KMS-11 (cell line): ENCODE results near the gene TMEM92.

Experiments
- H2AFZ ChIP-seq: fragments of 200-600 bp; sonication (generic); 2 replicates; pipeline ENCODE4 v1.6.1; 2016; ENCODE audit warnings: antibody characterized with exemption, mixed run types, low read depth
- H3K27ac ChIP-seq: fragments of 200-600 bp; sonication (generic); 2 replicates; pipeline ENCODE4 v1.6.1; 2016; ENCODE audit warnings: mild to moderate bottlenecking, mixed run types
- H3K27me3 ChIP-seq: fragments of 200-600 bp; sonication (generic); 2 replicates; pipeline ENCODE4 v1.6.1; 2017; ENCODE audit warnings: mild to moderate bottlenecking, low read depth, mixed run types, moderate library complexity; ENCODE audit not compliant: insufficient read depth
- H3K36me3 ChIP-seq: fragments of 200-600 bp; sonication (generic); 2 replicates; pipeline ENCODE4 v1.6.1; 2017; ENCODE audit warnings: mild to moderate bottlenecking, mixed run types; ENCODE audit not compliant: insufficient read depth
- H3K4me1 ChIP-seq: fragments of 200-600 bp; sonication (generic); 2 replicates; pipeline ENCODE4 v1.6.1; 2016; ENCODE audit warnings: mild to moderate bottlenecking, low read depth, mixed run types; ENCODE audit not compliant: poor library complexity, severe bottlenecking
- H3K4me2 ChIP-seq: fragments of 200-600 bp; sonication (generic); 2 replicates; pipeline ENCODE4 v1.7.0; 2016; ENCODE audit warnings: mild to moderate bottlenecking, mixed run types
- H3K4me3 ChIP-seq: fragments of 200-600 bp; sonication (generic); IDR thresholded peaks from 2 replicates; pipeline ENCODE4 v1.6.1; 2017; ENCODE audit warnings: low read depth, low read length, mixed read lengths; ENCODE audit not compliant: insufficient read depth
- H3K79me2 ChIP-seq: fragments of 200-600 bp; sonication (generic); 2 replicates; pipeline ENCODE4 v1.6.1; 2016; ENCODE audit warnings: low read depth, mixed run types; ENCODE audit not compliant: insufficient read depth
- H3K9ac ChIP-seq: fragments of 200-600 bp; sonication (generic); 2 replicates; pipeline ENCODE4 v1.6.1; 2016; ENCODE audit warnings: mild to moderate bottlenecking, mixed run types
- H4K20me1 ChIP-seq: fragments of 200-600 bp; sonication (generic); 2 replicates; pipeline ENCODE4 v1.6.1; 2016; ENCODE audit warnings: mild to moderate bottlenecking, mixed run types; ENCODE audit not compliant: insufficient read depth
- TF ChIP-seq, protein P1 (sequence below): fragments of 200-600 bp; sonication (generic); conservative IDR thresholded peaks from 2 replicates; pipeline ENCODE4 v1.6.1; 2017; ENCODE audit warnings: low read depth, mild to moderate bottlenecking, antibody characterized with exemption, low read length, moderate library complexity, mixed read lengths

TMEM92 gene

DNA sequence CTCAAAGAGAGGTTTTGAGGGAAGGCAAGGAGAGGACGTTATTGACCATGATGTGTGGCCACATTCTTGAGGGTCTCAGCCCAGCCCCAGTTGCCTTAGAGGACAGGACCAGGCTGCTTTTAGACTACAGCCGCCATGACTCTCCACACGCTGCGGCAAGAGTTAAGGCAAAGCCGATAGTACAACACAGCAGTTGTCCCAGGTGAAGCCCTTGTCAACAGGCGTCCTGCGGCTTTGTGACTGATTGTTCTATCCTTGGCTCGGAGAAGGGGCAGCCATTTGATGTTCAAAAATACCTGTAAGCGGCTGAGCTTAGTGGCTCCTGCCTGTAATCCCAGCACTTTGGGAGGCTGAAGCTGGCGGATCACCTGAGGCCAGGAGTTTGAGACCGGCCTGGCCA lies 28.8 kb downstream of the TMEM92 start:
- Histone ChIP-seq H2AFZ (no peak overlapping the region), H3K27ac (no peak overlapping the region), H3K36me3 (no peaks in the 10 kb centered on the region), H3K27me3 (no peaks in the 10 kb centered on the region; the same call in 1 of the 2 replicates), H3K9ac (no peak overlapping the region), H4K20me1 (no peaks in the 10 kb centered on the region), H3K79me2 (no peaks in the 10 kb centered on the region), H3K4me3 (no peak overlapping the region), H3K4me2 (no peak overlapping the region), H3K4me1 (no peaks in the 10 kb centered on the region)
- TF ChIP-seq, protein P1, sequence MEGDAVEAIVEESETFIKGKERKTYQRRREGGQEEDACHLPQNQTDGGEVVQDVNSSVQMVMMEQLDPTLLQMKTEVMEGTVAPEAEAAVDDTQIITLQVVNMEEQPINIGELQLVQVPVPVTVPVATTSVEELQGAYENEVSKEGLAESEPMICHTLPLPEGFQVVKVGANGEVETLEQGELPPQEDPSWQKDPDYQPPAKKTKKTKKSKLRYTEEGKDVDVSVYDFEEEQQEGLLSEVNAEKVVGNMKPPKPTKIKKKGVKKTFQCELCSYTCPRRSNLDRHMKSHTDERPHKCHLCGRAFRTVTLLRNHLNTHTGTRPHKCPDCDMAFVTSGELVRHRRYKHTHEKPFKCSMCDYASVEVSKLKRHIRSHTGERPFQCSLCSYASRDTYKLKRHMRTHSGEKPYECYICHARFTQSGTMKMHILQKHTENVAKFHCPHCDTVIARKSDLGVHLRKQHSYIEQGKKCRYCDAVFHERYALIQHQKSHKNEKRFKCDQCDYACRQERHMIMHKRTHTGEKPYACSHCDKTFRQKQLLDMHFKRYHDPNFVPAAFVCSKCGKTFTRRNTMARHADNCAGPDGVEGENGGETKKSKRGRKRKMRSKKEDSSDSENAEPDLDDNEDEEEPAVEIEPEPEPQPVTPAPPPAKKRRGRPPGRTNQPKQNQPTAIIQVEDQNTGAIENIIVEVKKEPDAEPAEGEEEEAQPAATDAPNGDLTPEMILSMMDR = no peak

DNA sequence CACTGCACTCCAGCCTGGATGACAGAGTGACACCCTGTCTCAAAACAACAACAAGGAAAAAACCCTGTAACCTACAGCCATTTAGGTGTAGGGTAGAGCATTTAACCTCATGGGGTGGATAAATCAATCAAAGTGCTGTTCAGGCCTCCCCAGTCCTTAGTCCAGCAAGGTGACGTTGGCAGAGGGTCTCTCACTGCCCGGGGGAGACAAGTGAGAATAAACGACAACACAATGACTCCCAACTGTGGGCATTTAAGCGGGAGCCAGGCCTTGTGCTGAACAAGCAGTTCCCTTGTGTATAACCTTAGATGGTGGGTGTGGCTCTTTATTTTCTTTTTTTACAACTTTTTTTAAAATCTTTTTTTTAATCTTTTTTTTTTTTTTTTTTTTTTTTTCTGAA lies 29.3 kb downstream of the TMEM92 start:
- no peaks in the 10 kb centered on the region for H3K36me3 ChIP-seq
- H3K9ac ChIP-seq = no peak overlapping the region
- no peak overlapping the region for H3K4me3 ChIP-seq
- no peaks in the 10 kb centered on the region for H3K79me2 ChIP-seq
- TF ChIP-seq, protein P1 = no peak
- no peaks in the 10 kb centered on the region; the same call in 1 of the 2 replicates for H3K27me3 ChIP-seq
- no peaks in the 10 kb centered on the region for H3K4me1 ChIP-seq
- no peak overlapping the region for H3K27ac ChIP-seq
- H2AFZ ChIP-seq = no peak overlapping the region
- no peaks in the 10 kb centered on the region for H4K20me1 ChIP-seq
- no peak overlapping the region for H3K4me2 ChIP-seq

DNA sequence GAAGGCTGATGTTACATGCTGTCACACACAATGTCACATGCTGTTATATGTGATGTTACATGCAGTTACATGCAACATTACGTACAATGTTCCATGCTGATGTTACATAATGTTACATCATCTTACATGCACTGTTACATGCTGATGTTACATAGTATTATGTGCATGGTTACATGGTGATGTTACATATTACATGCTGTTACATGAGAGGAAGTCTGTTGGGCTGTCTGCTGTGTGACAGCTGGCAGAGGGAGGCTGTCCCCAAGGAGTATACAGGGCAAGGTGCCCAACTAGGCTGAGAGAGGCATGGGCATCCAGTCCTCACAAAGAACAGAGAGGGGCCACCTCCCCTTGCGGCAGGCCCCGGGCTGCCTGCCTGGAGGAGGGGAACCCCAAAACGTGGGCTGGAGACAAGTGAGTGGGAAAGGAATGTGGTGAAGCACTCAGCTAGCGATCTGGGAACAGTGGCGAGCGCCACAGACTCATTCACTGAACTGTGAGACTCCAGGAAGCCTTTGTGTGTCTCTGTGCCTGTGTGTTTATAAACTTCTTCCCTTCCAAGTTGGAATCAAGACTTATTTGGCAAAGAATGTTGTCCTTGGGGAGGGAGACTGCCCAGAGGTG lies 30.6 kb downstream of the TMEM92 start:
- no peak overlapping the region for H2AFZ ChIP-seq
- H3K36me3 ChIP-seq = no peaks in the 10 kb centered on the region
- no peak overlapping the region for H3K27ac ChIP-seq
- no peaks in the 10 kb centered on the region for H3K79me2 ChIP-seq
- H3K9ac ChIP-seq = no peak overlapping the region
- no peak overlapping the region for H3K4me2 ChIP-seq
- no peak overlapping the region for H3K4me3 ChIP-seq
- H4K20me1 ChIP-seq = no peaks in the 10 kb centered on the region
- TF ChIP-seq, protein P1 = no peak
- H3K27me3 ChIP-seq = no peaks in the 10 kb centered on the region; the same call in 1 of the 2 replicates
- no peaks in the 10 kb centered on the region for H3K4me1 ChIP-seq

DNA sequence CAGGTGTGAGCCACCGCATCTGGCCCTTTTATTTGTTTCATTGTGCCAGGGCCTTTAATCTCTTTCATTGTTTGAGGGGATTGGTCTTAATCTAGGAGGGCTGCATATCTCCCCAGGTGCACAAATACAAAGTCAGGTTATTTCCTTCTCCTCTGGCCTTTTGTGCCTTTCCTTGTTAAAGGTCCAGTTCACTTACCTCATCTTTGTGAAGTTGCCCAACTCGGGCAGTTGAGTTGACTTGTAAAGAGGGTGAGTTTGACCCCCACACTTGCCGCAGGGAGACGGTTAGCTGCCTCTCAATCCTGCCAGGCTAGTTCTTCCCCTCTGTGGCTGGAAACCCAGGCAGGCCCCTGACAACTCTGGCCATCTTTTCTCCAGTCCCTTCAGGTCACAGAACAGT lies 33.4 kb downstream of the TMEM92 start:
- no peaks in the 10 kb centered on the region for H3K79me2 ChIP-seq
- H3K27me3 ChIP-seq = 0 out of 2 replicates have a peak, but pooled peaks cover 3% of the 10 kb centered on the region
- no peaks in the 10 kb centered on the region for H3K4me1 ChIP-seq
- no peaks in the 10 kb centered on the region for H4K20me1 ChIP-seq
- no peak overlapping the region for H3K4me2 ChIP-seq
- H3K9ac ChIP-seq = no peak overlapping the region
- H3K27ac ChIP-seq = no peak overlapping the region
- H2AFZ ChIP-seq = no peak overlapping the region
- no peak overlapping the region for H3K4me3 ChIP-seq
- TF ChIP-seq, protein P1 = no peak
- no peaks in the 10 kb centered on the region for H3K36me3 ChIP-seq
